H1 (cell line): ENCODE results near the gene SCNM1. TPM values are rescaled to one million over a fixed set of nuclear protein-coding genes. Genes with fewer than 3 reads are reported as not detected.

Experiments used
- CTCF ChIA-PET: fragments of 300-600 bp; sonication (Branson Sonifier 250); formaldehyde crosslinking; loops from one replicate; lab custom pipeline; 2021; ENCODE audit not compliant: partially characterized antibody; lab: Charles Lee
- POLR2A ChIA-PET: fragments of 300-600 bp; sonication (Branson Sonifier 250); formaldehyde crosslinking; loops from one replicate; lab custom pipeline; 2021; ENCODE audit warnings: inconsistent platforms; ENCODE audit not compliant: partially characterized antibody; lab: Charles Lee
- DNase-seq, 2 experiments: peaks; one replicate each; pipeline versions ENCODE4 v3.0.0 to v3.0.0-alpha.2; 2010 to 2022; ENCODE audit warnings: low spot score in 2 of 2, low read depth in 1 of 2, mixed read lengths in 1 of 2
- FAIRE-seq: peaks from 2 replicates; lab custom pipeline; 2011; peaks lifted over from hg19 to GRCh38; lab: Jason Lieb, UNC
- H2AFZ ChIP-seq: 2 replicates; pipeline ENCODE4 v1.8.1; 2012; ENCODE audit warnings: low read length, inconsistent platforms
- H2AK5ac ChIP-seq: 2 replicates; pipeline ENCODE4 v1.6.1; 2013; ENCODE audit warnings: low read depth, low read length
- H2BK120ac ChIP-seq: replicated peaks from 2 replicates; pipeline ENCODE3; 2013; ENCODE audit warnings: low read depth, low read length, inconsistent platforms
- H2BK12ac ChIP-seq: 2 replicates; pipeline ENCODE4 v1.6.1; 2013; ENCODE audit warnings: low read depth, low read length
- H2BK15ac ChIP-seq: 2 replicates; pipeline ENCODE4 v1.6.1; 2013; ENCODE audit warnings: low read length
- H2BK20ac ChIP-seq: 2 replicates; pipeline ENCODE4 v1.6.1; 2013; ENCODE audit warnings: low read length
- H2BK5ac ChIP-seq: 2 replicates; pipeline ENCODE4 v1.6.1; 2013; ENCODE audit warnings: low read depth, low read length
- H3K14ac ChIP-seq: 2 replicates; pipeline ENCODE4 v1.6.1; 2013; ENCODE audit warnings: inconsistent platforms; ENCODE audit not compliant: insufficient read length
- H3K18ac ChIP-seq: 2 replicates; pipeline ENCODE4 v1.6.1; 2013; ENCODE audit warnings: low read length; ENCODE audit errors: extremely low read depth
- H3K23ac ChIP-seq: 2 replicates; pipeline ENCODE4 v1.6.1; 2013; ENCODE audit warnings: inconsistent platforms; ENCODE audit not compliant: insufficient read length
- H3K23me2 ChIP-seq: 2 replicates; pipeline ENCODE4 v1.6.1; 2013; ENCODE audit warnings: low read depth, low read length
- H3K27ac ChIP-seq: 2 replicates; pipeline ENCODE4 v1.6.1; 2011; ENCODE audit warnings: low read depth, low read length, inconsistent platforms
- H3K27me3 ChIP-seq, 4 experiments: replicated peaks in 1 of 4; 1 replicate in 1 of 4; 2 replicates in 3 of 4; pipeline versions ENCODE4 v1.6.1 to v1.8.1; 2011 to 2013; ENCODE audit warnings: low read length in 3 of 4, mild to moderate bottlenecking in 3 of 4, inconsistent platforms in 2 of 4, mixed read lengths in 2 of 4, moderate library complexity in 1 of 4; ENCODE audit not compliant: control insufficient read depth in 3 of 4, insufficient read depth in 3 of 4; ENCODE audit errors: extremely low read depth in 1 of 4
- H3K36me3 ChIP-seq, 4 experiments: 2 replicates each; pipeline versions ENCODE4 v1.6.1 to v1.8.1; 2011 to 2013; ENCODE audit warnings: mild to moderate bottlenecking in 4 of 4, low read length in 3 of 4, moderate library complexity in 2 of 4, control low read depth in 1 of 4, inconsistent platforms in 1 of 4; ENCODE audit not compliant: insufficient read depth in 4 of 4, control insufficient read depth in 2 of 4
- H3K4ac ChIP-seq: replicated peaks from 2 replicates; pipeline ENCODE3; 2013; ENCODE audit warnings: low read length, low read depth, mixed read lengths, inconsistent platforms; ENCODE audit not compliant: insufficient read length
- H3K4me1 ChIP-seq, 4 experiments: replicated peaks in 1 of 4; 1 replicate in 1 of 4; 2 replicates in 3 of 4; pipeline versions ENCODE4 v1.6.1 to v1.8.1; 2011 to 2013; ENCODE audit warnings: low read length in 3 of 4, inconsistent platforms in 2 of 4, mixed read lengths in 1 of 4; ENCODE audit not compliant: insufficient read depth in 4 of 4, control insufficient read depth in 3 of 4
- H3K4me2 ChIP-seq, 2 experiments: 2 replicates each; pipeline versions ENCODE4 v1.6.1 to v1.8.1; 2011 to 2013; ENCODE audit warnings: low read depth in 2 of 2, low read length in 2 of 2, control low read depth in 1 of 2, inconsistent platforms in 1 of 2, mild to moderate bottlenecking in 1 of 2; ENCODE audit not compliant: insufficient read depth in 1 of 2
- H3K4me3 ChIP-seq, 4 experiments: fragments of 200-600, 300-600 bp in 1 of 4; sonication (generic), shearing (Covaris generic), sonication (Bioruptor Twin) in 1 of 4; 2 replicates each; pipeline versions ENCODE4 v1.5.1 to v1.8.1; 2011 to 2016; ENCODE audit warnings: low read length in 4 of 4, low read depth in 3 of 4, control low read depth in 2 of 4, inconsistent platforms in 2 of 4, mild to moderate bottlenecking in 2 of 4, mixed read lengths in 1 of 4, moderate library complexity in 1 of 4; ENCODE audit not compliant: insufficient read depth in 2 of 4; ENCODE audit errors: extremely low read depth in 1 of 4
- H3K56ac ChIP-seq: replicated peaks from 2 replicates; pipeline ENCODE3; 2013; ENCODE audit warnings: low read depth, mild to moderate bottlenecking, mixed read lengths, low read length, inconsistent platforms; ENCODE audit not compliant: insufficient read length
- H3K79me1 ChIP-seq: 2 replicates; pipeline ENCODE4 v1.6.1; 2013; ENCODE audit warnings: low read depth, low read length, control low read depth
- H3K79me2 ChIP-seq, 2 experiments: 2 replicates each; pipeline versions ENCODE4 v1.6.1 to v1.8.1; 2012 to 2013; ENCODE audit warnings: low read length in 2 of 2, mild to moderate bottlenecking in 2 of 2, inconsistent platforms in 1 of 2; ENCODE audit not compliant: insufficient read depth in 2 of 2, control insufficient read depth in 1 of 2
- H3K9ac ChIP-seq, 4 experiments: replicated peaks in 1 of 4; 1 replicate in 1 of 4; 2 replicates in 3 of 4; pipeline versions ENCODE4 v1.6.1 to v1.8.1; 2011 to 2013; ENCODE audit warnings: low read depth in 3 of 4, low read length in 3 of 4, control low read depth in 2 of 4, mild to moderate bottlenecking in 2 of 4, moderate library complexity in 2 of 4, inconsistent platforms in 1 of 4; ENCODE audit errors: extremely low read depth in 1 of 4
- H3K9me3 ChIP-seq, 2 experiments: 2 replicates each; pipeline versions ENCODE4 v1.6.1 to v1.8.1; 2012 to 2013; ENCODE audit warnings: mild to moderate bottlenecking in 2 of 2, moderate library complexity in 2 of 2, control low read depth in 1 of 2, inconsistent platforms in 1 of 2, low read depth in 1 of 2, low read length in 1 of 2, mixed read lengths in 1 of 2; ENCODE audit not compliant: insufficient read depth in 2 of 2
- H4K20me1 ChIP-seq, 2 experiments: replicated peaks in 1 of 2; 2 replicates each; pipeline versions ENCODE3 to v1.8.1; 2011 to 2013; ENCODE audit warnings: inconsistent platforms in 2 of 2, low read length in 2 of 2, mild to moderate bottlenecking in 1 of 2; ENCODE audit not compliant: insufficient read depth in 2 of 2, control insufficient read depth in 1 of 2
- H4K5ac ChIP-seq: 2 replicates; pipeline ENCODE4 v1.6.1; 2013; ENCODE audit warnings: low read length, low read depth, mixed read lengths, inconsistent platforms; ENCODE audit not compliant: insufficient read length
- H4K8ac ChIP-seq: 2 replicates; pipeline ENCODE4 v1.8.0; 2013; ENCODE audit warnings: mild to moderate bottlenecking, moderate library complexity, low read length, inconsistent platforms; ENCODE audit not compliant: insufficient read depth; ENCODE audit errors: extremely low read depth
- H4K91ac ChIP-seq: replicated peaks from 2 replicates; pipeline ENCODE3; 2013; ENCODE audit warnings: low read length, mixed read lengths, inconsistent platforms; ENCODE audit not compliant: insufficient read length
- JUN ChIP-seq: IDR thresholded peaks from 2 replicates; pipeline ENCODE4 v1.6.1; 2011; ENCODE audit warnings: low read depth, mild to moderate bottlenecking, improper control_type of control experiment, low read length
- JUND ChIP-seq: IDR thresholded peaks from 2 replicates; pipeline ENCODE4 v1.6.1; 2011; ENCODE audit warnings: mild to moderate bottlenecking, improper control_type of control experiment, low read length
- KDM1A ChIP-seq: fragments of 200-600, 300-600 bp; sonication (generic); IDR thresholded peaks from 2 replicates; pipeline ENCODE4 v1.7.1; 2016; ENCODE audit warnings: mild to moderate bottlenecking, low read length, borderline replicate concordance
- MAFK ChIP-seq: IDR thresholded peaks from 2 replicates; pipeline ENCODE4 v1.6.1; 2012; ENCODE audit warnings: low read depth, mild to moderate bottlenecking, improper control_type of control experiment, low read length
- RBBP5 ChIP-seq: IDR thresholded peaks from 2 replicates; pipeline ENCODE4 v1.7.1; 2012; ENCODE audit warnings: low read depth, mild to moderate bottlenecking, inconsistent platforms, low read length, moderate library complexity, borderline replicate concordance
- RFX5 ChIP-seq: IDR thresholded peaks from 2 replicates; pipeline ENCODE4 v1.6.1; 2011; ENCODE audit warnings: low read depth, low read length, improper control_type of control experiment, borderline replicate concordance
- RNF2 ChIP-seq: fragments of 200-900, 300-1000 bp; sonication (generic); IDR thresholded peaks from 2 replicates; pipeline ENCODE4 v1.7.1; 2016; ENCODE audit warnings: borderline replicate concordance, low read depth, mild to moderate bottlenecking, antibody characterized with exemption, low read length; ENCODE audit not compliant: poor library complexity, severe bottlenecking; ENCODE audit errors: missing control alignments
- TAF7 ChIP-seq: optimal IDR thresholded peaks from 2 replicates; pipeline ENCODE3; 2011; ENCODE audit warnings: low read depth, mild to moderate bottlenecking, inconsistent platforms, low read length, moderate library complexity, borderline replicate concordance
- USF2 ChIP-seq: IDR thresholded peaks from 2 replicates; pipeline ENCODE4 v1.6.1; 2011; ENCODE audit warnings: low read length, improper control_type of control experiment
- WGBS, 2 experiments: shearing (Covaris generic) in 1 of 2; methylation state at CpG; one replicate each; pipeline versions ENCODE4 v1.1.6 to v1.1.7; 2013 to 2015; ENCODE audit warnings: low lambda C conversion rate in 2 of 2, mixed read lengths in 2 of 2, inconsistent platforms in 1 of 2, low coverage in 1 of 2, missing lambda C conversion rate in 1 of 2; ENCODE audit not compliant: insufficient replicate concordance in 2 of 2, insufficient coverage in 1 of 2, insufficient read length in 1 of 2; ENCODE audit errors: extremely low coverage in 1 of 2, missing lambda C conversion rate in 1 of 2; 5-methylcytosine and 5-hydroxymethylcytosine counted together
- polyA plus RNA-seq, 7 experiments: library from polyadenylated mRNA; depleted of rRNA in 3 of 7; stranded (reverse) in 5 of 7; unstranded in 2 of 7; fragments of >200 nt in 5 of 7; fragments of 200-250 nt in 2 of 7; gene quantifications; 1 replicate in 5 of 7; 2 replicates in 1 of 7; 4 replicates in 1 of 7; pipeline versions ENCODE4 v1.2.1 to v1.2.3, GENCODE V29; 2011 to 2013; ENCODE audit warnings: missing spikeins in 2 of 7, mixed read lengths in 2 of 7
- total RNA-seq: library from RNA; stranded (reverse); fragmentation: NEBNext Ultra II Directional; extraction: Animal tissue kit (Norgen Biotek cat#: 25700); gene quantifications from 2 replicates; pipeline ENCODE4 v1.2.1, GENCODE V29; 2021

Gene SCNM1
- total and polyA plus RNA-seq, 2 of the 8 experiments (the other 6 are each of a cell fraction or from before 2014, with no cell fraction given), result 13.6 to 46.2 TPM

- no peak for FAIRE-seq
These were observed 26.1 kb downstream of the SCNM1 start for GRCh38 chr1:151192047-151192446.

More at GRCh38 chr1:151192047-151192446, 26.1 kb downstream of the SCNM1 start:
- Histone ChIP-seq H3K27ac (no peak overlapping the region), H3K79me2 (peaks cover 7 to 26% of the 10 kb centered on the region in 2 experiments), H4K8ac (no peak overlapping the region), H3K4me3 (no peak overlapping the region), H3K9me3 (no peaks in the 10 kb centered on the region), H4K91ac (no peak overlapping the region), H3K56ac (no peak overlapping the region), H2BK5ac (no peak overlapping the region), H3K4ac (no peak overlapping the region), H3K9ac (no peak overlapping the region), H3K79me1 (peaks cover 3% of the 10 kb centered on the region; the same call in 1 of the 2 replicates), H3K23me2 (no peaks in the 10 kb centered on the region; the same call in 1 of the 2 replicates), H3K23ac (no peak overlapping the region), H4K20me1 (peaks cover 0 to 1% of the 10 kb centered on the region in 2 experiments), H2AFZ (no peak overlapping the region), H3K36me3 (no peaks in the 10 kb centered on the region), H3K4me1 (no peaks in the 10 kb centered on the region; a peak in 1 of 7 replicates), H3K27me3 (no peaks in the 10 kb centered on the region), H3K4me2 (no peak overlapping the region), H2BK15ac (peak overlapping the region; percentile 61; the same call in 1 of the 2 replicates), H2BK120ac (no peak overlapping the region), H3K18ac (no peak overlapping the region), H2BK12ac (no peak overlapping the region), H4K5ac (no peak overlapping the region), H3K14ac (no peak overlapping the region), H2BK20ac (no peak overlapping the region), H2AK5ac (no peak overlapping the region)
- WGBS, 2 experiments, result 88% methylated on average over 7 of the region's 7 CpGs; no CpG with 5 or more reads in 1 of the 2 experiments
- TF ChIP-seq JUND (no peak), USF2 (no peak), RFX5 (no peak), MAFK (no peak), TAF7 (no peak), RBBP5 (no peak), JUN (no peak), RNF2 (no peak), KDM1A (no peak)
- no peak for DNase-seq
- ChIA-PET POLR2A (no interaction called here), CTCF (interaction anchor here (1.8 kb wide), 1 partner anchor 60 kb away, joined by 3 read pairs; no protein-coding TSS in a partner anchor)
